GM12892 (cell line): Measurements from ENCODE around the gene STAT6.
"Not testable (repeated sequence)": the region's sequence is repeated elsewhere in the genome, so short reads cannot be mapped to it uniquely, and the experiment has no call there.

Source experiments
- POLR2A ChIP-seq: IDR thresholded peaks from 2 replicates; pipeline ENCODE4 v1.6.1; 2011; ENCODE audit warnings: low read depth, low read length, control low read depth
- POLR2AphosphoS5 ChIP-seq: IDR thresholded peaks from 2 replicates; pipeline ENCODE4 v1.6.1; 2011; ENCODE audit warnings: low read depth, low read length, control low read depth
- TAF1 ChIP-seq: IDR thresholded peaks from 2 replicates; pipeline ENCODE4 v1.6.1; 2011; ENCODE audit warnings: low read depth, mild to moderate bottlenecking, control low read depth, low read length, borderline replicate concordance

DNA sequence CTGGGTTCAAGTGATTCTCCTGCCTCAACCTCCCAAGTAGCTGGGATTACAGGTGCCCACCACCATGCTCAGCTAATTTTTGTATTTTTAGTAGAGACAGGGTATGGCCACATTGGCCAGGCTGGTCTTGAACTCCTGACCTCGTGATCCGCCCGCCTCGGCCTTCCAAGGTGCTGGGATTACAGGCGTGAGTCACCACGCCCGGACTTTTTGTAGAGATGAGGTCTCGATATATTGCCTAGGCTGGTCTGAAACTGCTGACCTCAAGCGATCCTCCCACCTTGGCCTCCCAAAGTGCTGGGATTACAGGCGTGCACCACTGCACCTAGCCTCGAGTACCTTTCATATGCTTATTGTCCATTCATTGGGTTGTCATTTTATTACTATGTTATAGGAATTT, 9.6 kb upstream of the STAT6 start:
- TF ChIP-seq POLR2A, POLR2AphosphoS5, TAF1: not testable (repeated sequence)
